GM23338 (cell line): Measurements from ENCODE around the gene PCP2. TPM values are rescaled to one million over a fixed set of nuclear protein-coding genes. Genes with fewer than 3 reads are reported as not detected.

ENCODE experiments used
- POLR2AphosphoS5 ChIP-seq: IDR thresholded peaks from 2 replicates; pipeline ENCODE4 v1.6.1; 2016; ENCODE audit warnings: antibody characterized with exemption, low read depth
- ZNF114 ChIP-seq: fragments of 250-450 bp; sonication (Bioruptor Pico); IDR thresholded peaks from 2 replicates; pipeline ENCODE4 v1.5.0; 2020; ENCODE audit warnings: mild to moderate bottlenecking, moderate library complexity
- polyA plus RNA-seq: library from polyadenylated mRNA; unstranded; fragments of >200 nt; fragmentation: Nextera tagmentation; extraction: Ambion mirVana; gene quantifications from 2 replicates; pipeline ENCODE4 v1.2.1, GENCODE V29; 2016
- total RNA-seq: library from RNA; depleted of rRNA; stranded (reverse); fragments of >200 nt; shearing (Covaris generic); gene quantifications from 2 replicates; pipeline ENCODE4 v1.2.3, GENCODE V29; 2014
- TF ChIP-seq, protein P1 (sequence below): fragments of 250-450 bp; sonication (Bioruptor Pico); IDR thresholded peaks from 2 replicates; pipeline ENCODE4 v1.5.0; 2020; ENCODE audit warnings: mild to moderate bottlenecking, moderate library complexity
- TF ChIP-seq, protein P2 (sequence below), 2 experiments: fragments of 200-600 bp in 1 of 2; sonication (generic) in 1 of 2; conservative IDR thresholded peaks; 2 replicates each; pipeline versions ENCODE4 v1.5.1 to v1.6.1; 2016 to 2017; ENCODE audit warnings: antibody characterized with exemption in 2 of 2, low read depth in 2 of 2, mild to moderate bottlenecking in 2 of 2, moderate library complexity in 1 of 2
- TF ChIP-seq, protein P3 (sequence below): IDR thresholded peaks from one replicate; pipeline ENCODE4 v1.6.1; 2018; ENCODE audit warnings: antibody characterized with exemption; ENCODE audit not compliant: unreplicated experiment

The PCP2 gene
- total and polyA plus RNA-seq, 2 experiments from 2014 or later, result not detected

DNA sequence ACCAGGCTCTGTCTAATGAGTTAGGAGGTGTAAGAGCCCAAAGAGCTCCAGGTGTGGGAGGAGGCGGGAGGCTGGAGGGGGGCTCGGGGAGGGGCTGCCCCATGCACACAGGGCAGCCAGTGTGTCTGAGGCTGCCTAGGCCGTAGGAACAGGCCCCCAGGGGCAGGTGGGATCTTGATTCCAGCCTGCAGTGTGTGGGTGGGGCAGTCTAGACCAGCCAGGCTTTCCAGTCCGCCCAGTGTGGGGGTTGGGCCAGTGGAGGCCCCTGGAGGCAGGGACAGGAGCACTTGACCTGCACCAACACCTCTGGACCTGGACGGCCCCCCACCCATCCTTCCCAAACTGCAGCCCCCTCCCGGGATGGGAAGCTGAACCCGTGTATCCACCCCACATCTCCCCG lies 43.3 kb downstream of the PCP2 start (continued):
- TF ChIP-seq, protein P1, sequence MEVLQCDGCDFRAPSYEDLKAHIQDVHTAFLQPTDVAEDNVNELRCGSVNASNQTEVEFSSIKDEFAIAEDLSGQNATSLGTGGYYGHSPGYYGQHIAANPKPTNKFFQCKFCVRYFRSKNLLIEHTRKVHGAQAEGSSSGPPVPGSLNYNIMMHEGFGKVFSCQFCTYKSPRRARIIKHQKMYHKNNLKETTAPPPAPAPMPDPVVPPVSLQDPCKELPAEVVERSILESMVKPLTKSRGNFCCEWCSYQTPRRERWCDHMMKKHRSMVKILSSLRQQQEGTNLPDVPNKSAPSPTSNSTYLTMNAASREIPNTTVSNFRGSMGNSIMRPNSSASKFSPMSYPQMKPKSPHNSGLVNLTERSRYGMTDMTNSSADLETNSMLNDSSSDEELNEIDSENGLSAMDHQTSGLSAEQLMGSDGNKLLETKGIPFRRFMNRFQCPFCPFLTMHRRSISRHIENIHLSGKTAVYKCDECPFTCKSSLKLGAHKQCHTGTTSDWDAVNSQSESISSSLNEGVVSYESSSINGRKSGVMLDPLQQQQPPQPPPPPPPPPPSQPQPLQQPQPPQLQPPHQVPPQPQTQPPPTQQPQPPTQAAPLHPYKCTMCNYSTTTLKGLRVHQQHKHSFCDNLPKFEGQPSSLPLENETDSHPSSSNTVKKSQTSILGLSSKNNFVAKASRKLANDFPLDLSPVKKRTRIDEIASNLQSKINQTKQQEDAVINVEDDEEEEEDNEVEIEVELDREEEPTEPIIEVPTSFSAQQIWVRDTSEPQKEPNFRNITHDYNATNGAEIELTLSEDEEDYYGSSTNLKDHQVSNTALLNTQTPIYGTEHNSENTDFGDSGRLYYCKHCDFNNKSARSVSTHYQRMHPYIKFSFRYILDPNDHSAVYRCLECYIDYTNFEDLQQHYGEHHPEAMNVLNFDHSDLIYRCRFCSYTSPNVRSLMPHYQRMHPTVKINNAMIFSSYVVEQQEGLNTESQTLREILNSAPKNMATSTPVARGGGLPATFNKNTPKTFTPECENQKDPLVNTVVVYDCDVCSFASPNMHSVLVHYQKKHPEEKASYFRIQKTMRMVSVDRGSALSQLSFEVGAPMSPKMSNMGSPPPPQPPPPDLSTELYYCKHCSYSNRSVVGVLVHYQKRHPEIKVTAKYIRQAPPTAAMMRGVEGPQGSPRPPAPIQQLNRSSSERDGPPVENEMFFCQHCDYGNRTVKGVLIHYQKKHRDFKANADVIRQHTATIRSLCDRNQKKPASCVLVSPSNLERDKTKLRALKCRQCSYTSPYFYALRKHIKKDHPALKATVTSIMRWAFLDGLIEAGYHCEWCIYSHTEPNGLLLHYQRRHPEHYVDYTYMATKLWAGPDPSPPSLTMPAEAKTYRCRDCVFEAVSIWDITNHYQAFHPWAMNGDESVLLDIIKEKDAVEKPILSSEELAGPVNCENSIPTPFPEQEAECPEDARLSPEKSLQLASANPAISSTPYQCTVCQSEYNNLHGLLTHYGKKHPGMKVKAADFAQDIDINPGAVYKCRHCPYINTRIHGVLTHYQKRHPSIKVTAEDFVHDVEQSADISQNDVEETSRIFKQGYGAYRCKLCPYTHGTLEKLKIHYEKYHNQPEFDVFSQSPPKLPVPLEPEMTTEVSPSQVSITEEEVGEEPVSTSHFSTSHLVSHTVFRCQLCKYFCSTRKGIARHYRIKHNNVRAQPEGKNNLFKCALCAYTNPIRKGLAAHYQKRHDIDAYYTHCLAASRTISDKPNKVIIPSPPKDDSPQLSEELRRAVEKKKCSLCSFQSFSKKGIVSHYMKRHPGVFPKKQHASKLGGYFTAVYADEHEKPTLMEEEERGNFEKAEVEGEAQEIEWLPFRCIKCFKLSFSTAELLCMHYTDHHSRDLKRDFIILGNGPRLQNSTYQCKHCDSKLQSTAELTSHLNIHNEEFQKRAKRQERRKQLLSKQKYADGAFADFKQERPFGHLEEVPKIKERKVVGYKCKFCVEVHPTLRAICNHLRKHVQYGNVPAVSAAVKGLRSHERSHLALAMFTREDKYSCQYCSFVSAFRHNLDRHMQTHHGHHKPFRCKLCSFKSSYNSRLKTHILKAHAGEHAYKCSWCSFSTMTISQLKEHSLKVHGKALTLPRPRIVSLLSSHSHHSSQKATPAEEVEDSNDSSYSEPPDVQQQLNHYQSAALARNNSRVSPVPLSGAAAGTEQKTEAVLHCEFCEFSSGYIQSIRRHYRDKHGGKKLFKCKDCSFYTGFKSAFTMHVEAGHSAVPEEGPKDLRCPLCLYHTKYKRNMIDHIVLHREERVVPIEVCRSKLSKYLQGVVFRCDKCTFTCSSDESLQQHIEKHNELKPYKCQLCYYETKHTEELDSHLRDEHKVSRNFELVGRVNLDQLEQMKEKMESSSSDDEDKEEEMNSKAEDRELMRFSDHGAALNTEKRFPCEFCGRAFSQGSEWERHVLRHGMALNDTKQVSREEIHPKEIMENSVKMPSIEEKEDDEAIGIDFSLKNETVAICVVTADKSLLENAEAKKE, result no peak
- TF ChIP-seq ZNF114 (CRISPR knock-in tag) (no peak), POLR2AphosphoS5 (no peak)
- TF ChIP-seq, protein P2, sequence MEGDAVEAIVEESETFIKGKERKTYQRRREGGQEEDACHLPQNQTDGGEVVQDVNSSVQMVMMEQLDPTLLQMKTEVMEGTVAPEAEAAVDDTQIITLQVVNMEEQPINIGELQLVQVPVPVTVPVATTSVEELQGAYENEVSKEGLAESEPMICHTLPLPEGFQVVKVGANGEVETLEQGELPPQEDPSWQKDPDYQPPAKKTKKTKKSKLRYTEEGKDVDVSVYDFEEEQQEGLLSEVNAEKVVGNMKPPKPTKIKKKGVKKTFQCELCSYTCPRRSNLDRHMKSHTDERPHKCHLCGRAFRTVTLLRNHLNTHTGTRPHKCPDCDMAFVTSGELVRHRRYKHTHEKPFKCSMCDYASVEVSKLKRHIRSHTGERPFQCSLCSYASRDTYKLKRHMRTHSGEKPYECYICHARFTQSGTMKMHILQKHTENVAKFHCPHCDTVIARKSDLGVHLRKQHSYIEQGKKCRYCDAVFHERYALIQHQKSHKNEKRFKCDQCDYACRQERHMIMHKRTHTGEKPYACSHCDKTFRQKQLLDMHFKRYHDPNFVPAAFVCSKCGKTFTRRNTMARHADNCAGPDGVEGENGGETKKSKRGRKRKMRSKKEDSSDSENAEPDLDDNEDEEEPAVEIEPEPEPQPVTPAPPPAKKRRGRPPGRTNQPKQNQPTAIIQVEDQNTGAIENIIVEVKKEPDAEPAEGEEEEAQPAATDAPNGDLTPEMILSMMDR (conservative IDR thresholded peaks at IDR 0.05; ENCODE audit: low read depth in 2 of 2), result no peak
- TF ChIP-seq, protein P3, sequence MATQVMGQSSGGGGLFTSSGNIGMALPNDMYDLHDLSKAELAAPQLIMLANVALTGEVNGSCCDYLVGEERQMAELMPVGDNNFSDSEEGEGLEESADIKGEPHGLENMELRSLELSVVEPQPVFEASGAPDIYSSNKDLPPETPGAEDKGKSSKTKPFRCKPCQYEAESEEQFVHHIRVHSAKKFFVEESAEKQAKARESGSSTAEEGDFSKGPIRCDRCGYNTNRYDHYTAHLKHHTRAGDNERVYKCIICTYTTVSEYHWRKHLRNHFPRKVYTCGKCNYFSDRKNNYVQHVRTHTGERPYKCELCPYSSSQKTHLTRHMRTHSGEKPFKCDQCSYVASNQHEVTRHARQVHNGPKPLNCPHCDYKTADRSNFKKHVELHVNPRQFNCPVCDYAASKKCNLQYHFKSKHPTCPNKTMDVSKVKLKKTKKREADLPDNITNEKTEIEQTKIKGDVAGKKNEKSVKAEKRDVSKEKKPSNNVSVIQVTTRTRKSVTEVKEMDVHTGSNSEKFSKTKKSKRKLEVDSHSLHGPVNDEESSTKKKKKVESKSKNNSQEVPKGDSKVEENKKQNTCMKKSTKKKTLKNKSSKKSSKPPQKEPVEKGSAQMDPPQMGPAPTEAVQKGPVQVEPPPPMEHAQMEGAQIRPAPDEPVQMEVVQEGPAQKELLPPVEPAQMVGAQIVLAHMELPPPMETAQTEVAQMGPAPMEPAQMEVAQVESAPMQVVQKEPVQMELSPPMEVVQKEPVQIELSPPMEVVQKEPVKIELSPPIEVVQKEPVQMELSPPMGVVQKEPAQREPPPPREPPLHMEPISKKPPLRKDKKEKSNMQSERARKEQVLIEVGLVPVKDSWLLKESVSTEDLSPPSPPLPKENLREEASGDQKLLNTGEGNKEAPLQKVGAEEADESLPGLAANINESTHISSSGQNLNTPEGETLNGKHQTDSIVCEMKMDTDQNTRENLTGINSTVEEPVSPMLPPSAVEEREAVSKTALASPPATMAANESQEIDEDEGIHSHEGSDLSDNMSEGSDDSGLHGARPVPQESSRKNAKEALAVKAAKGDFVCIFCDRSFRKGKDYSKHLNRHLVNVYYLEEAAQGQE, result no peak
